GM18858 (cell line): ENCODE measurements around the gene HK3.

ENCODE experiments used
- ATAC-seq: cut with Tn5 transposase; IDR thresholded peaks from one replicate; pipeline ENCODE4 v1.9.1; 2021; ENCODE audit not compliant: unreplicated experiment

Gene HK3

GRCh38 chr5:176870110-176870591, 29.0 kb downstream of the HK3 start:
- no peak for ATAC-seq

- ATAC-seq, result no peak
These were observed 29.5 kb downstream of the HK3 start for GRCh38 chr5:176869501-176870109.

GRCh38 chr5:176868731-176869130, 30.4 kb downstream of the HK3 start:
- ATAC-seq, result no peak

- ATAC-seq, result no peak
These were observed 31.0 kb downstream of the HK3 start for GRCh38 chr5:176868126-176868525.

- ATAC-seq, result no peak
These were observed 32.3 kb downstream of the HK3 start for GRCh38 chr5:176866707-176867310.

- no peak for ATAC-seq
These were observed 33.2 kb downstream of the HK3 start for GRCh38 chr5:176865964-176866363.

- no peak for ATAC-seq
These were observed 34.4 kb downstream of the HK3 start for GRCh38 chr5:176864755-176865154.

- no peak for ATAC-seq
These were observed 35.4 kb downstream of the HK3 start for GRCh38 chr5:176863765-176864098.

GRCh38 chr5:176863041-176863764, 35.9 kb downstream of the HK3 start:
- no peak for ATAC-seq

- no peak for ATAC-seq
These were observed 36.7 kb downstream of the HK3 start for GRCh38 chr5:176862330-176862995.

GRCh38 chr5:176861276-176861675, 37.9 kb downstream of the HK3 start:
- ATAC-seq, result no peak

GRCh38 chr5:176860381-176860780, 38.8 kb downstream of the HK3 start:
- no peak for ATAC-seq

- no peak for ATAC-seq
These were observed 39.2 kb downstream of the HK3 start for GRCh38 chr5:176859916-176860315.

- no peak for ATAC-seq
These were observed 41.3 kb downstream of the HK3 start for GRCh38 chr5:176857894-176858273.

GRCh38 chr5:176857216-176857893, 41.8 kb downstream of the HK3 start:
- no peak for ATAC-seq

- ATAC-seq, result no peak
These were observed 42.4 kb downstream of the HK3 start for GRCh38 chr5:176856746-176857145.

GRCh38 chr5:176855598-176855997, 43.5 kb downstream of the HK3 start:
- ATAC-seq, result no peak

GRCh38 chr5:176854164-176854563, 45.0 kb downstream of the HK3 start:
- ATAC-seq, result no peak

- no peak for ATAC-seq
These were observed 45.9 kb downstream of the HK3 start for GRCh38 chr5:176853151-176853778.

GRCh38 chr5:176851871-176852658, 47.1 kb downstream of the HK3 start:
- ATAC-seq, result no peak
